Endothelial cell of umbilical vein (primary cell): Measurements from ENCODE around the gene PRSS33. TPM values are rescaled to one million over a fixed set of nuclear protein-coding genes. Genes with fewer than 3 reads are reported as not detected.
A peak's percentile ranks its signal among the peaks of the same experiment; 100 is the strongest.

ENCODE experiments used
- BruUV-seq: library from RNA; stranded (reverse); fragments of 400-500 nt; replicated peaks from 2 replicates; lab custom pipeline; 2021; lab: Mats Ljungman, UMichigan
- CTCF ChIA-PET: fragments of 300-600, 350-600 bp; sonication (Branson Sonifier 250); formaldehyde crosslinking; loops from one replicate; lab custom pipeline; 2021; ENCODE audit warnings: antibody characterized with exemption, inconsistent platforms; lab: Charles Lee
- POLR2A ChIA-PET: fragments of 300-600, 350-600 bp; sonication (Branson Sonifier 250); formaldehyde crosslinking; loops from one replicate; lab custom pipeline; 2021; ENCODE audit warnings: antibody characterized with exemption, inconsistent platforms; lab: Charles Lee
- DNase-seq: peaks from one replicate; pipeline ENCODE4 v3.0.0-alpha.2; 2011; ENCODE audit warnings: low read depth, low spot score
- FAIRE-seq: peaks from 2 replicates; lab custom pipeline; 2011; peaks lifted over from hg19 to GRCh38; lab: Jason Lieb, UNC
- H2AFZ ChIP-seq: 2 replicates; pipeline ENCODE4 v1.6.0; 2012; ENCODE audit warnings: low read depth, low read length, control low read depth, inconsistent platforms
- H3K27ac ChIP-seq: 2 replicates; pipeline ENCODE4 v1.5.1; 2011; ENCODE audit warnings: low read depth, mild to moderate bottlenecking, control low read depth, low read length, moderate library complexity; ENCODE audit not compliant: insufficient read depth
- H3K27me3 ChIP-seq, 2 experiments: 2 replicates each; pipeline versions ENCODE4 v1.6.0 to v1.6.1; 2011; ENCODE audit warnings: low read length in 2 of 2, mixed read lengths in 1 of 2; ENCODE audit not compliant: control insufficient read depth in 2 of 2, insufficient read depth in 2 of 2
- H3K36me3 ChIP-seq, 2 experiments: 2 replicates in 1 of 2; 3 replicates in 1 of 2; pipeline ENCODE4 v1.5.1; 2011; ENCODE audit warnings: low read length in 2 of 2, mild to moderate bottlenecking in 1 of 2, moderate library complexity in 1 of 2; ENCODE audit not compliant: control insufficient read depth in 2 of 2, insufficient read depth in 2 of 2; ENCODE audit errors: extremely low read depth in 1 of 2
- H3K4me1 ChIP-seq: 3 replicates; pipeline ENCODE4 v1.5.1; 2011; ENCODE audit warnings: mild to moderate bottlenecking, low read length; ENCODE audit not compliant: control insufficient read depth, insufficient read depth; ENCODE audit errors: extremely low read depth
- H3K4me2 ChIP-seq: 2 replicates; pipeline ENCODE4 v1.6.1; 2011; ENCODE audit warnings: low read length, control low read depth, mixed read lengths; ENCODE audit not compliant: insufficient read depth
- H3K4me3 ChIP-seq, 3 experiments: fragments of 200-600 bp in 1 of 3; sonication (generic), shearing (Covaris generic) in 1 of 3; replicated peaks in 1 of 3; 2 replicates each; pipeline ENCODE4 v1.5.1; 2011 to 2016; ENCODE audit warnings: control low read depth in 3 of 3, low read length in 3 of 3, mild to moderate bottlenecking in 2 of 3, inconsistent platforms in 1 of 3, low read depth in 1 of 3, moderate library complexity in 1 of 3; ENCODE audit not compliant: insufficient read depth in 1 of 3
- H3K79me2 ChIP-seq: 2 replicates; pipeline ENCODE4 v1.6.0; 2012; ENCODE audit warnings: low read length, inconsistent platforms; ENCODE audit not compliant: control insufficient read depth, insufficient read depth
- H3K9ac ChIP-seq: replicated peaks from 2 replicates; pipeline ENCODE3; 2011; ENCODE audit warnings: low read length, control low read depth; ENCODE audit not compliant: insufficient read depth; ENCODE audit errors: extremely low read depth
- H3K9me1 ChIP-seq: replicated peaks from 3 replicates; pipeline ENCODE4 v1.6.0; 2011; ENCODE audit warnings: mild to moderate bottlenecking, low read length; ENCODE audit not compliant: control insufficient read depth, insufficient read depth; ENCODE audit errors: extremely low read depth
- H3K9me3 ChIP-seq: replicated peaks from 2 replicates; pipeline ENCODE4 v1.5.1; 2012; ENCODE audit warnings: low read length, inconsistent platforms; ENCODE audit not compliant: control insufficient read depth, insufficient read depth
- H4K20me1 ChIP-seq: replicated peaks from 2 replicates; pipeline ENCODE3; 2011; ENCODE audit warnings: mild to moderate bottlenecking, low read length; ENCODE audit not compliant: control insufficient read depth, insufficient read depth; ENCODE audit errors: extremely low read depth
- CTCF ChIP-seq, 2 donors: IDR thresholded peaks; 1 replicate in 1 of 2; 2 replicates in 1 of 2; pipeline ENCODE4 v1.5.1; 2011; ENCODE audit warnings: low read length in 2 of 2, mild to moderate bottlenecking in 2 of 2, moderate library complexity in 2 of 2, control low read depth in 1 of 2, inconsistent platforms in 1 of 2, low read depth in 1 of 2; ENCODE audit not compliant: insufficient read depth in 1 of 2; ENCODE audit errors: extremely low read depth in 1 of 2
- EZH2 ChIP-seq: IDR thresholded peaks from 2 replicates; pipeline ENCODE4 v1.6.1; 2012; ENCODE audit warnings: borderline replicate concordance, low read depth, mild to moderate bottlenecking, moderate library complexity, low read length, inconsistent platforms; ENCODE audit not compliant: severe bottlenecking
- FOS ChIP-seq: IDR thresholded peaks from 2 replicates; pipeline ENCODE4 v1.6.1; 2011; ENCODE audit warnings: mild to moderate bottlenecking, low read length, moderate library complexity, borderline replicate concordance; ENCODE audit not compliant: insufficient read depth
- GATA2 ChIP-seq: IDR thresholded peaks from 2 replicates; pipeline ENCODE4 v1.7.0; 2011; ENCODE audit warnings: low read depth, mild to moderate bottlenecking, moderate library complexity, mixed read lengths, low read length; ENCODE audit not compliant: insufficient read length, insufficient read depth
- JUN ChIP-seq: IDR thresholded peaks from 2 replicates; pipeline ENCODE4 v1.6.1; 2011; ENCODE audit warnings: borderline replicate concordance, low read depth; ENCODE audit not compliant: insufficient read length, insufficient read depth
- MAX ChIP-seq: IDR thresholded peaks from 2 replicates; pipeline ENCODE4 v1.6.1; 2011; ENCODE audit not compliant: insufficient read depth, insufficient read length
- MYC ChIP-seq: IDR thresholded peaks from one replicate; pipeline ENCODE4 v1.6.1; 2011; ENCODE audit warnings: mild to moderate bottlenecking, low read depth, low read length
- POLR2A ChIP-seq: IDR thresholded peaks from 2 replicates; pipeline ENCODE4 v1.6.1; 2012; ENCODE audit warnings: low read depth, mild to moderate bottlenecking, control low read depth, low read length
- POLR2AphosphoS5 ChIP-seq: IDR thresholded peaks from 2 replicates; pipeline ENCODE4 v1.6.1; 2012; ENCODE audit warnings: low read depth, mild to moderate bottlenecking, control low read depth, low read length, moderate library complexity; ENCODE audit not compliant: insufficient read depth
- dilution Hi-C: fragments of 300-500 bp; cut with MboI; formaldehyde crosslinking; loops from one replicate; pipeline ENCODE4 v1.15.0; 2019; ENCODE audit warnings: low sequenced_read_pairs; ENCODE audit not compliant: extremely low pct_ligation_motif_present
- intact Hi-C: fragments of 100-400 bp; cut with micrococcal nuclease; formaldehyde crosslinking; loops from one replicate; pipeline ENCODE4 v1.10.0; 2022
- polyA plus RNA-seq, 4 experiments: library from polyadenylated mRNA; depleted of rRNA in 3 of 4; stranded (reverse) in 3 of 4; unstranded in 1 of 4; fragments of >200 nt; gene quantifications; 2 replicates each; pipeline versions ENCODE4 v1.2.1 to v1.2.3, GENCODE V29; 2011 to 2012; ENCODE audit warnings: missing spikeins in 1 of 4
- total RNA-seq: library from RNA; stranded (reverse); gene quantifications from 2 replicates; pipeline ENCODE4 v1.2.3, GENCODE V29; 2021

Gene PRSS33
- total and polyA plus RNA-seq, 2 donors (not counting 3 experiments of a cell fraction or from before 2014, with no cell fraction given): not detected

- Histone ChIP-seq H3K36me3 (peaks cover 0 to under 1% of the 10 kb centered on the region in 2 experiments), H3K4me3 (peak overlapping the region in 2 of 3 experiments; percentile 25 to 96), H3K9me3 (no peaks in the 10 kb centered on the region), H3K27me3 (no peaks in the 10 kb centered on the region), H2AFZ (peak overlapping the region; percentile 36), H4K20me1 (peaks cover 18% of the 10 kb centered on the region), H3K27ac (peak overlapping the region; percentile 65), H3K79me2 (peaks cover 38% of the 10 kb centered on the region), H3K4me1 (peaks cover 26% of the 10 kb centered on the region), H3K9me1 (no peaks in the 10 kb centered on the region), H3K4me2 (peak overlapping the region; percentile 4), H3K9ac (peak overlapping the region; percentile 69)
- dilution Hi-C loops: no loop called here
- FAIRE-seq (peak; percentile 65), DNase-seq (no peak)
- TF ChIP-seq MYC (no peak), GATA2 (no peak), CTCF (IDR thresholded peaks at IDR 0.05; ENCODE audit: extremely low read depth in 1 of 2, insufficient read depth in 1 of 2, low read depth in 1 of 2, low read length in 2 of 2) (no peak), EZH2 (no peak), JUN (no peak), POLR2AphosphoS5 (no peak), POLR2A (no peak), FOS (no peak), MAX (no peak)
- TSS peak; percentile 75 for BruUV-seq
- ChIA-PET CTCF (no interaction called here), POLR2A (interaction anchor here (0.5 kb wide), 1 partner anchor 273 kb away, joined by 4 read pairs; no protein-coding TSS in a partner anchor)
- intact Hi-C loops: loop anchor here (1.0 to 5.0 kb wide), 4 partner anchors 26 to 751 kb away; partner anchors contain the start of genes CLUAP1, ELOB and KCTD5
These were observed 35.8 kb downstream of the PRSS33 start for GRCh38 chr16:2751577-2752034.
